K562 (cell line): Measurements from ENCODE around the gene ANP32B. TPM values are rescaled to one million over a fixed set of nuclear protein-coding genes. Genes with fewer than 3 reads are reported as not detected.
A peak's percentile ranks its signal among the peaks of the same experiment; 100 is the strongest.

Source experiments
- CAMTA2 ChIP-seq: fragments of 250-450 bp; sonication (Bioruptor Pico); conservative IDR thresholded peaks from 2 replicates; pipeline ENCODE4 v1.5.1; 2022
- ESRRB ChIP-seq: fragments of 250-450 bp; sonication (Bioruptor Pico); IDR thresholded peaks from 2 replicates; pipeline ENCODE4 v1.5.0; 2020; ENCODE audit warnings: mild to moderate bottlenecking, moderate library complexity, borderline replicate concordance
- FOSL1 ChIP-seq: fragments of 200-800 bp; sonication (Bioruptor generic); conservative IDR thresholded peaks from 2 replicates; pipeline ENCODE4 v1.6.1; 2016; ENCODE audit warnings: missing genetic modification characterization, missing compliant biosample characterization
- HDAC1 ChIP-seq, 2 experiments: fragments of 450-650 bp; IDR thresholded peaks; 2 replicates each; pipeline ENCODE4 v1.6.1; 2016 to 2017; ENCODE audit warnings: inconsistent platforms in 1 of 2, mild to moderate bottlenecking in 1 of 2, moderate library complexity in 1 of 2
- IFI16 ChIP-seq: fragments of 250-450 bp; sonication (Bioruptor Pico); IDR thresholded peaks from 2 replicates; pipeline ENCODE4 v2.1.2; 2022; ENCODE audit warnings: mild to moderate bottlenecking, inconsistent platforms
- IRF2 ChIP-seq: sonication (generic); formaldehyde crosslinking; IDR thresholded peaks from 2 replicates; pipeline ENCODE4 v1.8.1; 2022; ENCODE audit warnings: mild to moderate bottlenecking, missing genetic modification reagents
- MCM7 ChIP-seq, 2 experiments: fragments of 450-650 bp; IDR thresholded peaks; 2 replicates each; pipeline ENCODE4 v1.6.1; 2016 to 2018
- POU5F1 ChIP-seq: fragments of 150-350 bp; IDR thresholded peaks from 2 replicates; pipeline ENCODE4 v1.6.1; 2014; ENCODE audit warnings: borderline replicate concordance, low read length, low read depth, mild to moderate bottlenecking; ENCODE audit not compliant: partially characterized antibody
- SMARCA5 ChIP-seq: fragments of 450-650 bp; IDR thresholded peaks from 2 replicates; pipeline ENCODE4 v1.6.1; 2016
- U2AF1 ChIP-seq: fragments of 200-400 bp; formaldehyde crosslinking; optimal IDR thresholded peaks from 2 replicates; pipeline ENCODE3; 2017; ENCODE audit warnings: mild to moderate bottlenecking, low read depth, low read length, moderate library complexity
- ZNF274 ChIP-seq: IDR thresholded peaks from 2 replicates; pipeline ENCODE4 v1.6.1; 2011; ENCODE audit warnings: low read depth, mild to moderate bottlenecking, low read length, moderate library complexity, borderline replicate concordance
- polyA plus RNA-seq, 8 experiments: library from polyadenylated mRNA; depleted of rRNA in 4 of 8; stranded (reverse) in 5 of 8; unstranded in 3 of 8; fragments of >200 nt; fragmentation: Nextera tagmentation in 2 of 8; fragmentation: Illumina TruSeq in 1 of 8; extraction: Ambion mirVana in 2 of 8; extraction: Trizol in 1 of 8; gene quantifications; 2 replicates each; pipeline versions ENCODE4 v1.2.1 to v1.2.3, GENCODE V29; 2011 to 2014; ENCODE audit warnings: inconsistent platforms in 1 of 8, missing spikeins in 1 of 8
- total RNA-seq, 7 experiments: library from RNA; depleted of rRNA in 6 of 7; stranded (reverse); fragments of >200 nt in 6 of 7; fragmentation: Illumina TruSeq in 2 of 7; extraction: Trizol in 2 of 7; gene quantifications; 2 replicates each; pipeline versions ENCODE4 v1.2.1 to v1.2.3, GENCODE V29; 2011 to 2021; ENCODE audit warnings: low replicate concordance in 1 of 7
- TF ChIP-seq, protein P1 (sequence below): fragments of 250-450 bp; sonication (Bioruptor Pico); IDR thresholded peaks from 2 replicates; pipeline ENCODE4 v1.6.1; 2021; ENCODE audit warnings: mild to moderate bottlenecking
- TF ChIP-seq, protein P2 (sequence below): sonication (generic); formaldehyde crosslinking; IDR thresholded peaks from 2 replicates; pipeline ENCODE4 v1.8.0; 2022; ENCODE audit warnings: missing genetic modification reagents, mild to moderate bottlenecking, borderline replicate concordance
- TF ChIP-seq, protein P3 (sequence below): sonication (generic); formaldehyde crosslinking; IDR thresholded peaks from 2 replicates; pipeline ENCODE4 v1.8.0; 2023; ENCODE audit warnings: mild to moderate bottlenecking, missing genetic modification reagents
- TF ChIP-seq, protein P4 (sequence below): sonication (generic); formaldehyde crosslinking; IDR thresholded peaks from 2 replicates; pipeline ENCODE4 v1.8.1; 2023; ENCODE audit warnings: mild to moderate bottlenecking, missing genetic modification reagents, moderate library complexity
- TF ChIP-seq, protein P5 (sequence below), 3 experiments: fragments of 200-800 bp in 1 of 3; sonication (Bioruptor generic) in 1 of 3; sonication (generic) in 1 of 3; formaldehyde crosslinking in 1 of 3; IDR thresholded peaks; 2 replicates each; pipeline versions ENCODE4 v1.6.1 to v1.8.0; 2016 to 2022; ENCODE audit warnings: mild to moderate bottlenecking in 2 of 3, missing compliant biosample characterization in 2 of 3, missing genetic modification characterization in 2 of 3, missing genetic modification reagents in 1 of 3
- TF ChIP-seq, protein P6 (sequence below): sonication (generic); formaldehyde crosslinking; IDR thresholded peaks from 2 replicates; pipeline ENCODE4 v1.8.1; 2023; ENCODE audit warnings: mild to moderate bottlenecking, missing genetic modification reagents

Gene ANP32B
- total and polyA plus RNA-seq, 9 of the 15 experiments (the other 6 are each of a cell fraction or from before 2014, with no cell fraction given) = 68.9 to 815 (median 141) TPM

DNA sequence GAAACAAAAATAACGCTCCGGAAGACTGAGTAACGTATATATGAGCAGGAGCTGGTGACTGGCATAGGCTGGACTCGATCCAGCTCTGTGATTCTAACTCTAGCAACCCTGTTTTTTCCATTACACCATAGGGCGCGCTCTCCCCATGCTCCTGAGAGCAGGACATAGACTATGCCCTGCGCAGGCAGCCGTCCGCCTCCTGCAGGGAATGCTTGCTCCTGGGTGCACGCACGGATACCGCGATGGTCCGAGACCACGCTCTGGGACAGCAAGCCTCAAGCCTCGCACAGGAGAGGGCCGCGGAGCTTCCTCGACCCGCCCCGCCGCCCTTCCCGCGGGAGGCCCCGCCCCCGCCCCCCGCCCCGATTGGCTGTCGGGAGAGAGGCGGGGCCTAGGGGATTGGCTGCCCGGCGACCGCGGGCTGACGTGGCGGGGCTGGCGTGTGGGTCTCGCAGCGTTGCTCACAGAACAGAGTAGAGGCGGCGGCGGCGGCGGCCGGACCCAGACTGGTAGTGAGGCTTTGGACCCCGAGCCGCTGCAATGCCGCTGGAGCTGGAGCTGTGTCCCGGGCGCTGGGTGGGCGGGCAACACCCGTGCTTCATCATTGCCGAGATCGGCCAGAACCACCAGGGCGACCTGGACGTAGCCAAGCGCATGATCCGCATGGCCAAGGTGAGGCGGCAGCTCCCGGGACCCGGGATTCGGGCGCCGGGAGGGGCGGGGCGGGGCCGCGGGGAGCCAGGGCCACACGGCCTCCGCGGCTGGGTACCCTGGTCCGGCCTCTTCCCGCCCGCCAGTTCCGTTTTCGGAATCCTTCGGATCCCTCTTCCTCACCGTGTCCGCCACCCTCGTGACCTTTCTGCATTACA, 73.4 kb downstream of the ANP32B start, which contains the start of gene NANS (continued):
- TF ChIP-seq, protein P1, sequence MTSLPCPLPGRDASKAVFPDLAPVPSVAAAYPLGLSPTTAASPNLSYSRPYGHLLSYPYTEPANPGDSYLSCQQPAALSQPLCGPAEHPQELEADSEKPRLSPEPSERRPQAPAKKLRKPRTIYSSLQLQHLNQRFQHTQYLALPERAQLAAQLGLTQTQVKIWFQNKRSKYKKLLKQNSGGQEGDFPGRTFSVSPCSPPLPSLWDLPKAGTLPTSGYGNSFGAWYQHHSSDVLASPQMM = no peak
- TF ChIP-seq, protein P2, sequence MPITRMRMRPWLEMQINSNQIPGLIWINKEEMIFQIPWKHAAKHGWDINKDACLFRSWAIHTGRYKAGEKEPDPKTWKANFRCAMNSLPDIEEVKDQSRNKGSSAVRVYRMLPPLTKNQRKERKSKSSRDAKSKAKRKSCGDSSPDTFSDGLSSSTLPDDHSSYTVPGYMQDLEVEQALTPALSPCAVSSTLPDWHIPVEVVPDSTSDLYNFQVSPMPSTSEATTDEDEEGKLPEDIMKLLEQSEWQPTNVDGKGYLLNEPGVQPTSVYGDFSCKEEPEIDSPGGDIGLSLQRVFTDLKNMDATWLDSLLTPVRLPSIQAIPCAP (CRISPR knock-in tag) = no peak; the same call in 1 of the 2 replicates
- no peak for TF ChIP-seq POU5F1
- TF ChIP-seq, protein P3, sequence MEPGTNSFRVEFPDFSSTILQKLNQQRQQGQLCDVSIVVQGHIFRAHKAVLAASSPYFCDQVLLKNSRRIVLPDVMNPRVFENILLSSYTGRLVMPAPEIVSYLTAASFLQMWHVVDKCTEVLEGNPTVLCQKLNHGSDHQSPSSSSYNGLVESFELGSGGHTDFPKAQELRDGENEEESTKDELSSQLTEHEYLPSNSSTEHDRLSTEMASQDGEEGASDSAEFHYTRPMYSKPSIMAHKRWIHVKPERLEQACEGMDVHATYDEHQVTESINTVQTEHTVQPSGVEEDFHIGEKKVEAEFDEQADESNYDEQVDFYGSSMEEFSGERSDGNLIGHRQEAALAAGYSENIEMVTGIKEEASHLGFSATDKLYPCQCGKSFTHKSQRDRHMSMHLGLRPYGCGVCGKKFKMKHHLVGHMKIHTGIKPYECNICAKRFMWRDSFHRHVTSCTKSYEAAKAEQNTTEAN (CRISPR knock-in tag) = no peak
- TF ChIP-seq ZNF274 = no peak
- TF ChIP-seq, protein P4, sequence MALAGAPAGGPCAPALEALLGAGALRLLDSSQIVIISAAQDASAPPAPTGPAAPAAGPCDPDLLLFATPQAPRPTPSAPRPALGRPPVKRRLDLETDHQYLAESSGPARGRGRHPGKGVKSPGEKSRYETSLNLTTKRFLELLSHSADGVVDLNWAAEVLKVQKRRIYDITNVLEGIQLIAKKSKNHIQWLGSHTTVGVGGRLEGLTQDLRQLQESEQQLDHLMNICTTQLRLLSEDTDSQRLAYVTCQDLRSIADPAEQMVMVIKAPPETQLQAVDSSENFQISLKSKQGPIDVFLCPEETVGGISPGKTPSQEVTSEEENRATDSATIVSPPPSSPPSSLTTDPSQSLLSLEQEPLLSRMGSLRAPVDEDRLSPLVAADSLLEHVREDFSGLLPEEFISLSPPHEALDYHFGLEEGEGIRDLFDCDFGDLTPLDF (CRISPR knock-in tag) = peak; percentile 51; the same call in 1 of the 2 replicates
- TF ChIP-seq, protein P5, sequence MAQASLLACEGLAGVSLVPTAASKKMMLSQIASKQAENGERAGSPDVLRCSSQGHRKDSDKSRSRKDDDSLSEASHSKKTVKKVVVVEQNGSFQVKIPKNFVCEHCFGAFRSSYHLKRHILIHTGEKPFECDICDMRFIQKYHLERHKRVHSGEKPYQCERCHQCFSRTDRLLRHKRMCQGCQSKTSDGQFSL (CRISPR knock-in tag; IDR thresholded peaks at IDR 0.05) = no peak
- TF ChIP-seq, protein P5 (tag; IDR thresholded peaks at IDR 0.05) = no peak
- no peak for TF ChIP-seq SMARCA5
- TF ChIP-seq ESRRB (CRISPR knock-in tag) = no peak
- TF ChIP-seq IRF2 (CRISPR knock-in tag) = no peak
- no peak; the same call in 1 of the 2 replicates for TF ChIP-seq FOSL1 (tag)
- peak in 1 of 2 experiments; percentile 28; a peak in 2 of 4 replicates for TF ChIP-seq HDAC1 (IDR thresholded peaks at IDR 0.05)
- no peak for TF ChIP-seq CAMTA2 (CRISPR knock-in tag)
- no peak for TF ChIP-seq MCM7 (IDR thresholded peaks at IDR 0.05)
- TF ChIP-seq IFI16 (CRISPR knock-in tag) = no peak
- TF ChIP-seq, protein P6, sequence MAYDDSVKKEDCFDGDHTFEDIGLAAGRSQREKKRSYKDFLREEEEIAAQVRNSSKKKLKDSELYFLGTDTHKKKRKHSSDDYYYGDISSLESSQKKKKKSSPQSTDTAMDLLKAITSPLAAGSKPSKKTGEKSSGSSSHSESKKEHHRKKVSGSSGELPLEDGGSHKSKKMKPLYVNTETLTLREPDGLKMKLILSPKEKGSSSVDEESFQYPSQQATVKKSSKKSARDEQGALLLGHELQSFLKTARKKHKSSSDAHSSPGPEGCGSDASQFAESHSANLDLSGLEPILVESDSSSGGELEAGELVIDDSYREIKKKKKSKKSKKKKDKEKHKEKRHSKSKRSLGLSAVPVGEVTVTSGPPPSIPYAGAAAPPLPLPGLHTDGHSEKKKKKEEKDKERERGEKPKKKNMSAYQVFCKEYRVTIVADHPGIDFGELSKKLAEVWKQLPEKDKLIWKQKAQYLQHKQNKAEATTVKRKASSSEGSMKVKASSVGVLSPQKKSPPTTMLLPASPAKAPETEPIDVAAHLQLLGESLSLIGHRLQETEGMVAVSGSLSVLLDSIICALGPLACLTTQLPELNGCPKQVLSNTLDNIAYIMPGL (CRISPR knock-in tag) = peak; percentile 89
- TF ChIP-seq U2AF1 = peak; percentile 77
